C4-2B (cell line): ENCODE results near the gene HOXD4.

Source experiments
- H3K27ac ChIP-seq: fragments of 450-650 bp; 2 replicates; pipeline ENCODE4 v1.5.1; 2017
- ZFX ChIP-seq: fragments of 450-650 bp; IDR thresholded peaks from 2 replicates; pipeline ENCODE4 v1.6.1; 2017
- TF ChIP-seq, protein P1 (sequence below): fragments of 450-650 bp; conservative IDR thresholded peaks from 2 replicates; pipeline ENCODE4 v1.5.1; 2017; ENCODE audit warnings: mild to moderate bottlenecking

The HOXD4 gene

DNA sequence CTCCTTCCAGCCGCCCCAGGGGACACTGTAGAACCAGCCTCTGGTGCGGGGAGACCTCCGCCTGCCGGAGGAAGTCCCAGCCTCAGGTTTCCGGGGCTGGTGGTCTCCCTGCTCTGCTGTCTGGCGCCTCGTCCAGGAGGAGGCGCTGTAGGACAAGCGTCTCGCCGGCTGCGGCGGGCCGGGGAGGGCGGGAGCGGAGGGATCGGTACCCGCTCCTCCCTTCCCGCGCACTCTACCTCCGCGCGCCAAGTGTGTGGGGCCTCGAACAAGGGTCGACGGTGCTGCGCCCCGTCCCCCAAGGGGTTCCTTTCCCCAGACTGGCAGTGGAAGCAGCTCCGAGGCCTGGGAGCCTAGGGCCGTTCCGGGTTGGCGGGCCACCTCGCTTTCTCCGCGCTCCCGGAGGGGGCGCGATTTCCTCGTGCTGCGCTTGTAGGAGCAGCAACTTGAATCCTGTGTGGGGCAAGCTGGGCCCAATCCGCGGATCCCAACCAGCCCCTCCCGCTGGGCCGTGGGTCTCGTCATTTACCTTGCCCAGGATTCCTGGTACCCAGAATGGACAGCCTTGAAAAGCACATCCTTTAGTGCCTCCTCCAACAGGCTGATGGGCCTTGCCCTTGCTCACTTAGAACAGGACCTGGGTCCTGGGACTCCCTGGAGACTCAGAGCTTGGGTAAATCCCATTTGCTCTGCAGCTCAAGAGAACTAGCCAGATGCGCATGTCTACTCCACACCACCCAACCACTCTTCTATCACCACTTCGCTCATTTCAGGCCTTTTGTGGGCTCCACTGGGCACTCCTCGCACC, 10.6 kb upstream of the HOXD4 start:
- TF ChIP-seq, protein P1, sequence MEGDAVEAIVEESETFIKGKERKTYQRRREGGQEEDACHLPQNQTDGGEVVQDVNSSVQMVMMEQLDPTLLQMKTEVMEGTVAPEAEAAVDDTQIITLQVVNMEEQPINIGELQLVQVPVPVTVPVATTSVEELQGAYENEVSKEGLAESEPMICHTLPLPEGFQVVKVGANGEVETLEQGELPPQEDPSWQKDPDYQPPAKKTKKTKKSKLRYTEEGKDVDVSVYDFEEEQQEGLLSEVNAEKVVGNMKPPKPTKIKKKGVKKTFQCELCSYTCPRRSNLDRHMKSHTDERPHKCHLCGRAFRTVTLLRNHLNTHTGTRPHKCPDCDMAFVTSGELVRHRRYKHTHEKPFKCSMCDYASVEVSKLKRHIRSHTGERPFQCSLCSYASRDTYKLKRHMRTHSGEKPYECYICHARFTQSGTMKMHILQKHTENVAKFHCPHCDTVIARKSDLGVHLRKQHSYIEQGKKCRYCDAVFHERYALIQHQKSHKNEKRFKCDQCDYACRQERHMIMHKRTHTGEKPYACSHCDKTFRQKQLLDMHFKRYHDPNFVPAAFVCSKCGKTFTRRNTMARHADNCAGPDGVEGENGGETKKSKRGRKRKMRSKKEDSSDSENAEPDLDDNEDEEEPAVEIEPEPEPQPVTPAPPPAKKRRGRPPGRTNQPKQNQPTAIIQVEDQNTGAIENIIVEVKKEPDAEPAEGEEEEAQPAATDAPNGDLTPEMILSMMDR, result peak; percentile 94
- TF ChIP-seq ZFX, result no peak
- no peak overlapping the region for H3K27ac ChIP-seq

DNA sequence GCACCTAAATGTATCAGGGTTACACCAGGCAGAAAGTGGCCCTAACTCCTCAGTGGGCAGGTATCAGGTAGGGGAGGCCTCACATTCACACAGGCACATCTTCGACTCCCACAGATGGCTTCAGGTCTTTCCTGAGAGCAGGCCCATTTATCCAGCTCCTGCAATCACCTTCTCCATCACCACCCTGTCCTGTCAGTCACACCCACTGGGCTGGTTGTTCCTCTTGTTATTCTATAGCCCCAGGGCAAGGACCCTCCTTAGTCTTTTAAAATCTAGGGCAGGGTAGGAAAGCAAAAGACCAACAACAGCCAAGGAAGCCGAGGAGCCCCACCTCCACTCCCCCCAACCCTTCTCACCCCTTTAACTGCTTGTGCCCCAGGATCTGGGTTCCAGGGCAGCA, 9.1 kb upstream of the HOXD4 start:
- H3K27ac ChIP-seq, result no peak overlapping the region
- no peak for TF ChIP-seq ZFX
- TF ChIP-seq, protein P1, result no peak

DNA sequence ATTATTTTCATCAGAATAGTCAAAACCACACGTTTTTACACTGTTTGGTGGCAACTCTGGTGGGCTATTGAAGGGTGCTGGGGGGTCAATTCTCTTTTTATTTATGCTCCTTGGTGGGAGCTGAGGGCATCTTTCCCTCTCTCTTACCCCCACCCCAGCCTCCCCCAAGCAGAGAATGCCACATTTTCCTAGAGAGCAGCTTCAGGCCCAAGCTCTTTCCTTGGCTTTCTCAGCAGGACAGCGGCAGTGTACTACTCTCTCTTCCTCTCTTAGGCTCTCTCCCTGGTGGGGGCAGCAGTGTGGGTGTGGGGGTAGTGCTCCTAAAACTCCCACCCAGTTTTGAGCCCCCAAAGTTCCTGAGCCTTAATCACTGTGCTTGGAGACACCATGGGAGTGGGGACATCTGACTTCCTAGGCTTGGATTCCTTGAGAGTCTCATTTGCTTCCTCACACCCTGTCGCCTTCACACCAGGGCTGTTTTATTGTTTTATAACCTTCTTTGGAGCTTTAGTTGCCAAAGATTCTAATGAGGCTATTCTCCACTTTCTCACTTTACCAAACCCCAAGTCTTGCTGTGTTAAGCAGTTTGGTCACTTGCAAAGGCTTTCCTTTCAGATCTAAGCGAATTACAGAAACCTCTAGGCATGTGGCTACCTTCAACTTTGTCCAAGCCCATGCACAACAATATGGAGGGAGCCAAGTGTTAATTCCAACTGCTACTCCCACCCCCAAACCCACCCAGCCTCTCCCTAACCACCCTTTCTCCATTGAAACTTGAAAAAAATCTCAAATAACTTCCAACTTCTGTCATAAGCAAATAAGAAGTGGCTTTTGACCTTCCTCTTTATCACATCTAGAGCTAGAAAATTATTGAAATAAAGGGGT, 6.0 kb upstream of the HOXD4 start:
- no peak overlapping the region for H3K27ac ChIP-seq
- TF ChIP-seq, protein P1, result no peak
- TF ChIP-seq ZFX, result no peak

DNA sequence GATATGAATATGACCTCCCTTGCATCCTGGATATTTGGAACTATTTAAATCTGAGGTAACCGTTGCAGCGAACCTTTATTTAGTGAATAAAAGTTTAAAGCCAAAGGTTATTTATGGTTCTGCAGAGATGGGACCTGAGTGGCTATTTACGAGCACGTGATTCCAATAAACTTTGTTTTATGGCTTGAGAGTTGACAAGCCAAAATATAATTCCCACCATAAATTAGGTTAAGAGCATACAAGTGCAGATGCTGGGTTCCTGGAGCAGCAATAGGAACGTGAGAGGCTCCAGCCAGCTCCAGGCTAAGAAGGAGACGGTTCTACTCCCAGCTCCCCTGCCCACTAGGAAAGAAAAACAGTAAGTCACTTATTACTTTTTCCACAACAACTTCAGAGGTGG, 5.2 kb upstream of the HOXD4 start:
- no peak overlapping the region for H3K27ac ChIP-seq
- no peak for TF ChIP-seq ZFX
- TF ChIP-seq, protein P1, result no peak

DNA sequence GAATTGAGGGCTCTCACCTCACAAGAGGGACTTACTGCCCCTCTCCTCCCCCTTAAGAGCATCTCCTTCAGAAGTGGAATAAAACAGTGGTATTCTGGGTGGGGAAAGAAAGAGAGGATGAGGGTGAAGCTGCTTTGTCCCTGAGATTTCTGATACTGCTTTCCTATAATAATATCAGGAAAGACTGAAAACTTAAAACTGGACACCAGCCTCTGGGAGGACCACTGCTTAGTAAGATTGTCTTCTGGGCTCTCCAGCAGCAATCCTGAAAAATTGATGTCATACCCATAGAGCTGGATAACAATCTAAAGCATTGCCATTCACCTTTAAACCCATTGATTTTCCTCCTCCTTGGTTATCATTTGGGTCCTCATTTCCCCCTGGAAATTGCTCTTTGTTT, 4.7 kb upstream of the HOXD4 start:
- no peak overlapping the region for H3K27ac ChIP-seq
- TF ChIP-seq, protein P1, result no peak
- TF ChIP-seq ZFX, result no peak

DNA sequence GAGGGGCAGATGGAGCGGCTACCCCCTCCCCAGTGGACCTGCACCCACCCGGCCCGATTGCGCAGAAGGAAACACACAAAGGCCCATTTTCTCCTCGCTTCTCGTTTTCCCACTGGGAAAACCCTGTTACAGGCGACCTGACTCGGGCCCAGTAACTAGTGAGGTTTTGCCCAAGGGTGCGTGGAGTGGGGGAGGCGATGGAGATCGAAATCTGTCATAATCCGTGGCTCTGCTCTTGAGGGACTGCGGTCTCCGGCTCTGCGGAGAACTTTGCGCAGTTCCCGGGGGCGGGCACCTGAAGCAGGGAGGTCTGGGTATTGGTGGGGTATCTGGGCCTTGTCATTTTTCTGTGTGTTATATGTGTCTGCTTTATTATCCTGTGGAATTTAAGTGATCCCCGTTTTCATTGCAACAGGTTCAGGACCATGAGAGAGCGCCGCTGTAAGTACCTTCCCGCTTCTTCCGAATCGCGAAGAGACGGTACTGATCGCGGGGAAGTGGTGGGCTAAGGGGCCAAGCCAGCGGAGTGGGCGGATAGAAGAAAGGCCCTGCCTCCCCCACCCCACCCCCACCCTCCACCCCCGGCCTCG, 4.0 kb upstream of the HOXD4 start:
- no peak overlapping the region for H3K27ac ChIP-seq
- TF ChIP-seq ZFX, result no peak
- TF ChIP-seq, protein P1, result no peak
